CD4-positive, CD25-positive, alpha-beta regulatory T cell (primary cell): ENCODE measurements around the gene FOXC2. TPM values are rescaled to one million over a fixed set of nuclear protein-coding genes. Genes with fewer than 3 reads are reported as not detected.

ENCODE experiments used
- ATAC-seq, 2 donors: fragments of 150-1000 bp; cut with Tn5 transposase; one replicate each; pipeline ENCODE4 v1.10.0; 2021; ENCODE audit warnings: low read depth in 2 of 2, moderate number of reproducible peaks in 2 of 2, moderate library complexity in 1 of 2
- DNase-seq, 3 donors: peaks; one replicate each; pipeline versions ENCODE4 v3.0.0 to v3.0.0-alpha.2; 2012 to 2022; ENCODE audit warnings: mixed read lengths in 1 of 3
- H3K27ac ChIP-seq: one replicate; pipeline ENCODE4 v1.7.0; 2013; ENCODE audit warnings: mild to moderate bottlenecking, low read length; ENCODE audit not compliant: insufficient read depth, poor library complexity, severe bottlenecking
- H3K27me3 ChIP-seq: one replicate; pipeline ENCODE4 v1.7.0; 2013; ENCODE audit warnings: low read length; ENCODE audit not compliant: control insufficient read depth, insufficient read depth
- H3K36me3 ChIP-seq: one replicate; pipeline ENCODE4 v1.7.0; 2013; ENCODE audit warnings: mild to moderate bottlenecking, low read length, moderate library complexity; ENCODE audit not compliant: control insufficient read depth, insufficient read depth
- H3K4me1 ChIP-seq: 2 replicates; pipeline ENCODE4 v1.7.0; 2013; ENCODE audit warnings: mild to moderate bottlenecking, low read length; ENCODE audit not compliant: insufficient read depth, control insufficient read depth, poor library complexity, severe bottlenecking
- H3K4me3 ChIP-seq: one replicate; pipeline ENCODE4 v1.7.0; 2013; ENCODE audit warnings: low read depth, mild to moderate bottlenecking, low read length, moderate library complexity
- H3K9me3 ChIP-seq, 2 experiments: 1 replicate in 1 of 2; 2 replicates in 1 of 2; pipeline ENCODE4 v1.7.0; 2013; ENCODE audit warnings: low read length in 2 of 2, mild to moderate bottlenecking in 1 of 2, moderate library complexity in 1 of 2; ENCODE audit not compliant: control insufficient read depth in 2 of 2
- H3K27ac Mint-ChIP-seq, 3 donors: one replicate each; pipeline ENCODE4 v1.8.0; 2020 to 2022; ENCODE audit warnings: mild to moderate bottlenecking in 3 of 3, mixed read lengths in 3 of 3, moderate library complexity in 2 of 3
- H3K27me3 Mint-ChIP-seq: one replicate; pipeline ENCODE4 v1.8.0; 2022; ENCODE audit warnings: mild to moderate bottlenecking, mixed read lengths
- H3K36me3 Mint-ChIP-seq: one replicate; pipeline ENCODE4 v1.8.0; 2020; ENCODE audit warnings: mixed read lengths
- H3K4me1 Mint-ChIP-seq, 4 donors: one replicate each; pipeline ENCODE4 v1.8.0; 2020 to 2022; ENCODE audit warnings: mixed read lengths in 4 of 4, mild to moderate bottlenecking in 1 of 4
- H3K4me3 Mint-ChIP-seq, 4 donors: one replicate each; pipeline ENCODE4 v1.8.0; 2020 to 2022; ENCODE audit warnings: mild to moderate bottlenecking in 4 of 4, mixed read lengths in 4 of 4, moderate library complexity in 3 of 4
- H3K9me3 Mint-ChIP-seq, 7 donors: one replicate each; pipeline ENCODE4 v1.8.0; 2020 to 2022; ENCODE audit warnings: mixed read lengths in 7 of 7, mild to moderate bottlenecking in 3 of 7, moderate library complexity in 2 of 7
- polyA plus RNA-seq, 4 donors: library from polyadenylated mRNA; unstranded; fragments of 300-500 nt; fragmentation: Illumina TruSeq; gene quantifications; one replicate each; pipeline ENCODE4 v1.2.3, GENCODE V29; 2021
- total RNA-seq: library from RNA; stranded (reverse); gene quantifications from one replicate; pipeline ENCODE4 v1.2.3, GENCODE V29; 2022

The FOXC2 gene
- total and polyA plus RNA-seq, 5 donors from 2014 or later: not detected

DNA sequence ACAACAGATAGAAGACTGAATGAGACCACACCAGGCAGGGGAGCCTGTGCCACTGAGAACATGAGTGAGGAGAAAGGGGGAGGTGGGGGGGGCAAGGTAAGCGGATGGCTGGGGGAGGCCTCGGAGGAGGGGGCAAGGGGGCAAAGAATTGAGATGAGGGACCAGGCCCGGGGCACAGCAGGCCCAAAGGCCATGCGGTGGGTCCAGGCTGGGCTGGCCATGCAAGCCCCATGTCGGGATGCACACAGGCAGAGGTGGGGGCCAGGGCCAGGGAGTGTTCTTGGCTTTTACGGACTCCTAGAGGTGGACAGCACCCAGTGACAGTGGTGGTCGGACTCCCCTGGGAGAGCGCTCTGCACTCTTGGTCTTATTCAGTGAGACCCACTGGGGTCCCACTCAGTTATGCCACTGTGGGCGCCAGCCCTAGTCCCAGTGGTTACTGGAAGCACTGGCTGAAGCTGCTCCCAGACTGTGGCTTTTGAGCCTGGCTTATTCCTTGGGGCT is 6.8 kb upstream of the FOXC2 start:
- H3K27ac ChIP-seq: no peak overlapping the region
- ATAC-seq (no peak), DNase-seq (no peak)
- no peak overlapping the region for H3K27ac Mint-ChIP-seq
- H3K4me1 ChIP-seq: peaks cover 15% of the 10 kb centered on the region
- peaks cover 59% of the 10 kb centered on the region for H3K27me3 Mint-ChIP-seq
- H3K36me3 ChIP-seq: no peaks in the 10 kb centered on the region
- peaks cover 13% of the 10 kb centered on the region for H3K27me3 ChIP-seq
- H3K9me3 Mint-ChIP-seq: peaks cover 0 to 4% (median 0%) of the 10 kb centered on the region in 7 donors
- H3K36me3 Mint-ChIP-seq: peaks cover 3% of the 10 kb centered on the region
- no peak overlapping the region for H3K4me3 ChIP-seq
- H3K4me3 Mint-ChIP-seq: no peak overlapping the region
- no peaks in the 10 kb centered on the region for H3K9me3 ChIP-seq
- peaks cover 5 to 23% (median 13%) of the 10 kb centered on the region in 4 donors for H3K4me1 Mint-ChIP-seq

DNA sequence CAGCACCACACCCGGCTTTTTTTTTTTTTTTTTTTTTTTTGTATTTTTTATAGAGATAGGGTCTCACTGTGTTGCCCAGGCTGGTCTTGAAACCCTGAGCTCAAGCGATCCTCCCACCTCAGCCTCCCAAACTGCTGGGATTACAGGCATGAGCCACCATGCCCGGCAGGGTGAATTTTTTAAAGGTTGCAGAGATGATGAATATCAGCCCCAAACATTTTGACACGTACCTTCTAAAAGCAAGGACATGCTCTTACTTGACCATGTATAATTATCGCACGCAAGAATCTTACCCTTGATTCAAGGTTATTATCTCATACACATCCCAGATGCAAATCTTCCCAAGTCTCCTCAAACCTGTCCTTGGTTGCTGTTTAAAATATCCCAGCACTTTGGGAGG is 4.3 kb upstream of the FOXC2 start:
- H3K27ac Mint-ChIP-seq: no peak overlapping the region
- Histone ChIP-seq H3K36me3 (no peaks in the 10 kb centered on the region), H3K4me1 (peaks cover 15% of the 10 kb centered on the region), H3K27me3 (peaks cover 25% of the 10 kb centered on the region), H3K9me3 (no peaks in the 10 kb centered on the region), H3K4me3 (no peak overlapping the region), H3K27ac (no peak overlapping the region)
- H3K9me3 Mint-ChIP-seq: peaks cover 0 to 4% (median 0%) of the 10 kb centered on the region in 7 donors
- H3K27me3 Mint-ChIP-seq: peaks cover 71% of the 10 kb centered on the region
- H3K36me3 Mint-ChIP-seq: no peaks in the 10 kb centered on the region
- ATAC-seq (no peak), DNase-seq (no peak)
- no peak overlapping the region for H3K4me3 Mint-ChIP-seq
- H3K4me1 Mint-ChIP-seq: peaks cover 5 to 24% (median 13%) of the 10 kb centered on the region in 4 donors

DNA sequence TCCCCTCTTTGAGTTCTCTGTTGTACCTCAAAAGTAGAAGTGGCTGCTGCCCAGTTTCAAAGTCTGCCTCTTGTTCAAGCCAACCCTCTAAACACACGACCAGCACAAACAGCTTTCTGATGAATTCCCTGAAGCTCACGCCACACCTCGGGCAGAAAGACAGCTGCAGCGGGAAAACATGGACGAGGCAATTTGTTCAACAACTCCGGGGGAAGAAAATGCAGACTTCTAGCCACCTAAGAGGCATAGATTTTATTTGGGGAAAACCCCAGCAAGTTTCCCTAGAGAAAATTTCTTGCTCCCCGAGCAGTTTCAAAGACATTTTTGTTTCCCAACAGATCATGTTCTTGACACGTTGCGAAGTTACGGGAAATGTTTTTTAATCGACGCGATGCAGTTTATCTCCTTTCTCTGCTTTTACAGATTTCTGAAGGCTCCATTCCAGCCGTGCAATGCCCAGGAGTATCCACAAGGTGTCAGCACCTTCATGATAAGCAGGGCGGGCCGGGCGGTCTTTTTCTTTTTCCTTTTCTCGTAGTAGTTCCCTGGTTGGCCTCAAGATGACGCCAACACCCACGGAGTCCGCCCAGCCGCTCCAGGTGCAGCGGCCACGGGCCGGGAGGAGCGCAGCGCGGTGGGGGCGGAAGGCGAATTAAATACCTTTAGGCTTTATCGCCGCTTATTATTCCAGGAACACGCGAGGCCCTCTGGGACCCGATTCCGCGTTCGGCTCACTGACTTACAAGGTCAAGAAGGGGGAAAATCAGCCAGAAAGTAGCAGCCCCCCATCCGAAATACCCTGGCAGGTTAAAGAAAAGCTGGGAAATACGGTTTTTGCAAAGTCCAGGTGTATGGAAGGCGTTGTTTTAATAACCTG is 2.9 kb upstream of the FOXC2 start:
- Histone ChIP-seq H3K9me3 (no peaks in the 10 kb centered on the region), H3K36me3 (no peaks in the 10 kb centered on the region), H3K27ac (no peak overlapping the region), H3K27me3 (peaks cover 25% of the 10 kb centered on the region), H3K4me1 (peaks cover 15% of the 10 kb centered on the region), H3K4me3 (peak overlapping the region; percentile 33)
- H3K27me3 Mint-ChIP-seq: peaks cover 70% of the 10 kb centered on the region
- H3K9me3 Mint-ChIP-seq: peaks cover 0 to 2% (median 0%) of the 10 kb centered on the region in 7 donors
- peak overlapping the region; percentile 23 to 73 (median 62) for H3K4me3 Mint-ChIP-seq
- ATAC-seq: peak; percentile 95 to 97
- H3K4me1 Mint-ChIP-seq: peaks cover 5 to 27% (median 13%) of the 10 kb centered on the region in 4 donors
- no peaks in the 10 kb centered on the region for H3K36me3 Mint-ChIP-seq
- DNase-seq: peak; percentile 75 to 89 (median 82)
- no peak overlapping the region for H3K27ac Mint-ChIP-seq

DNA sequence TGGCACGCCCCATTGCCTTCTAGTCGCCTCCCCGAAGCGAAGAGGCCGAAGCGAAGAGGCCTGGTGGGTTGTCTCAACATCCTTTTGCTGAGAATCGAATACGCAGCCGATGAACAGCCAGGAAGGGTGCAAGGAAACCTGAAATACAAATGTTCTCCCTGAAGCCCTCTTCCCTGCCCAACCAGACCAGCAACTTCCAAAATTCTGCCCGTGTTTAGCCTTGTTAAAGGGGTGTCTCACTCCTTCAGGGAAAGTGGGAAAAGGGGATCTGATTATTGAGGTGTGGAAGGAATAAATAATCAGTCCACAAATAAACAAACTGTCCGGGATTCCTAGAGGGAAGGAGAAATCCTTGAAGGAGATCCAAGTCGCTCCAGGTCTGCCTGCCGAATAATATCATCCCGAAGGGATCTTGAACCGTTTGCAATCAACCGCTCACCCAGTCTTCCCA is 1.4 kb upstream of the FOXC2 start:
- H3K9me3 Mint-ChIP-seq: peaks cover 0 to 2% (median 0%) of the 10 kb centered on the region in 7 donors
- peaks cover 28% of the 10 kb centered on the region for H3K27me3 ChIP-seq

DNA sequence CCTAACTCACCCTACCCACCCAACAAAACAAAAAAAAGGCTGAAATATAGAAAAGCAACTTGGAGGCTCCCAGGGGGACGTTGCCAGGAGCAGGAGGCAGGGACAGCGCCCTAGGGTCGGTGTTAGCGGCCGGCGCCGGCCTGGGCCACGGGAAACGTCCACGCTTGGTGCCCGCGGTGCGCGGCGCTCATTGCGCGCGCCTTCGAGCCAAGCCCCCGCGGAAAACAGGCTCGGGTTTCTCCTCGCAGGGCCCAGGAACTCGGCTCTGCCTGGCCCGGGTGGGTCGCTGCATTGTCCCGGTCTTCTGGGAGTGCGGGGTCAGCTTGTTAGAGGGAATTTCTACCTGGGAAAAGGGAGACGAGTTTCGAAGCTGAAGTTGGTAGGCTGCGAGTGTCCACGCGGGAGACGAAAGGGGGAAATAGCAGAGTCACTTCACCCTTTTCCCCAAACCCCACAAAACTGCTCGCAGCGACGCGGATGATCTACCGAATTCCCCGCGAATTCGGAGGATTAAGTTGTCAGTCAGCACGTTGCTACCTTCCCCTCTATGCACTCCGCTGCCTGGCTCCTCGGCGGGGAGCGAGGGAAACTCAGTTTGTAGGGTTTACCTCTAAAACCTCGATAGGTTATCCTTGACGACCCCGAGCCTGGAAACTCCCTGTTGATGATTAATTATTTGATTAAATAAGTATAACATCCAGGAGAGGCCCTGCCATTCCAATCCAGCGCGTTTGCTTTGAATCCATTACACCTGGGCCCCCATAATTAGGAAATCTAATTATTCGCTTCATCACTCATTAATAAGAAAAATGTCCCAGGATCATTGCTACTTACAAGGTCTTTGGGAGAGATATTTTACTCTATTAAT is 751 bp upstream of the FOXC2 start:
- H3K36me3 ChIP-seq: no peaks in the 10 kb centered on the region
- no peak overlapping the region for H3K27ac ChIP-seq
- ATAC-seq (no peak), DNase-seq (no peak)
- Mint-ChIP-seq H3K27ac (no peak overlapping the region), H3K4me1 (peaks cover 5 to 29% (median 13%) of the 10 kb centered on the region in 4 donors), H3K27me3 (peaks cover 76% of the 10 kb centered on the region), H3K9me3 (peaks cover 0 to 3% (median 0%) of the 10 kb centered on the region in 7 donors), H3K36me3 (no peaks in the 10 kb centered on the region), H3K4me3 (peak overlapping the region in 3 of 4 donors; percentile 32 to 41 (median 35))
- H3K4me1 ChIP-seq: peaks cover 15% of the 10 kb centered on the region
- no peak overlapping the region for H3K4me3 ChIP-seq
- H3K27me3 ChIP-seq: peaks cover 30% of the 10 kb centered on the region
- no peaks in the 10 kb centered on the region for H3K9me3 ChIP-seq

More for the DNA sequence above, 1.4 kb upstream of the FOXC2 start:
- no peak overlapping the region for H3K27ac ChIP-seq
- Mint-ChIP-seq H3K27me3 (peaks cover 73% of the 10 kb centered on the region), H3K36me3 (no peaks in the 10 kb centered on the region), H3K27ac (no peak overlapping the region), H3K4me1 (peaks cover 5 to 29% (median 13%) of the 10 kb centered on the region in 4 donors), H3K4me3 (peak overlapping the region in 1 of 4 donors; percentile 35)
- no peak for DNase-seq
- H3K4me1 ChIP-seq: peaks cover 15% of the 10 kb centered on the region
- no peak overlapping the region for H3K4me3 ChIP-seq
- no peaks in the 10 kb centered on the region for H3K9me3 ChIP-seq
- H3K36me3 ChIP-seq: no peaks in the 10 kb centered on the region
- ATAC-seq: no peak

DNA sequence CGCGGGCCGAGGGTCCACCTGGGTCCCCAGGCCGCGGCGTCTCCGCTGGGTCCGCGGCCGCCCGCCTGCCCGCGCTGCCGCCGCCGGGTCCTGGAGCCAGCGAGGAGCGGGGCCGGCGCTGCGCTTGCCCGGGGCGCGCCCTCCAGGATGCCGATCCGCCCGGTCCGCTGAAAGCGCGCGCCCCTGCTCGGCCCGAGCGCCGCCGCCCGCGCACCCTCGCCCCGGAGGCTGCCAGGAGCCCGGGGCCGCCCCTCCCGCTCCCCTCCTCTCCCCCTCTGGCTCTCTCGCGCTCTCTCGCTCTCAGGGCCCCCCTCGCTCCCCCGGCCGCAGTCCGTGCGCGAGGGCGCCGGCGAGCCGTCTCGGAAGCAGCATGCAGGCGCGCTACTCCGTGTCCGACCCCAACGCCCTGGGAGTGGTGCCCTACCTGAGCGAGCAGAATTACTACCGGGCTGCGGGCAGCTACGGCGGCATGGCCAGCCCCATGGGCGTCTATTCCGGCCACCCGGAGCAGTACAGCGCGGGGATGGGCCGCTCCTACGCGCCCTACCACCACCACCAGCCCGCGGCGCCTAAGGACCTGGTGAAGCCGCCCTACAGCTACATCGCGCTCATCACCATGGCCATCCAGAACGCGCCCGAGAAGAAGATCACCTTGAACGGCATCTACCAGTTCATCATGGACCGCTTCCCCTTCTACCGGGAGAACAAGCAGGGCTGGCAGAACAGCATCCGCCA is 504 bp downstream of the FOXC2 start:
- peak overlapping the region in 3 of 4 donors; percentile 28 to 69 (median 29) for H3K4me3 Mint-ChIP-seq
- H3K36me3 ChIP-seq: no peaks in the 10 kb centered on the region
- H3K27ac ChIP-seq: no peak overlapping the region
- H3K9me3 Mint-ChIP-seq: peaks cover 0 to 3% (median 0%) of the 10 kb centered on the region in 7 donors
- DNase-seq (peak in 1 of 3 donors; percentile 22), ATAC-seq (no peak)
- H3K4me3 ChIP-seq: no peak overlapping the region
- peaks cover 28% of the 10 kb centered on the region for H3K27me3 ChIP-seq
- H3K27ac Mint-ChIP-seq: no peak overlapping the region
- peaks cover 15% of the 10 kb centered on the region for H3K4me1 ChIP-seq
- H3K36me3 Mint-ChIP-seq: no peaks in the 10 kb centered on the region
- H3K9me3 ChIP-seq: no peaks in the 10 kb centered on the region
- peaks cover 5 to 29% (median 13%) of the 10 kb centered on the region in 4 donors for H3K4me1 Mint-ChIP-seq
- H3K27me3 Mint-ChIP-seq: peaks cover 73% of the 10 kb centered on the region
